ENCODE data around the gene ME3.

Gene ME3

GRCh38 chr11:86617502-86617901 is 54.9 kb downstream of the ME3 start:
- DNase-seq, result no peak

GRCh38 chr11:86615487-86615886 is 56.9 kb downstream of the ME3 start:
- no peak for DNase-seq

- no peak for DNase-seq
These were observed 61.7 kb downstream of the ME3 start for GRCh38 chr11:86610559-86611341.

GRCh38 chr11:86608251-86608799 is 64.1 kb downstream of the ME3 start:
- peak; percentile 11 for DNase-seq

- no peak for DNase-seq
These were observed 65.5 kb downstream of the ME3 start for GRCh38 chr11:86606836-86607481.

- DNase-seq, result no peak
These were observed 66.1 kb downstream of the ME3 start for GRCh38 chr11:86606270-86606835.

GRCh38 chr11:86596861-86597586 is 75.4 kb downstream of the ME3 start:
- no peak for DNase-seq

- no peak for DNase-seq
These were observed 76.5 kb downstream of the ME3 start for GRCh38 chr11:86595955-86596354.

- DNase-seq, result no peak
These were observed 77.0 kb downstream of the ME3 start for GRCh38 chr11:86595451-86595850.

GRCh38 chr11:86594746-86595145 is 77.7 kb downstream of the ME3 start:
- DNase-seq, result no peak

GRCh38 chr11:86593833-86594232 is 78.6 kb downstream of the ME3 start:
- no peak for DNase-seq

GRCh38 chr11:86592659-86593451 is 79.6 kb downstream of the ME3 start:
- peak; percentile 80 for DNase-seq

- DNase-seq, result no peak
These were observed 80.3 kb downstream of the ME3 start for GRCh38 chr11:86592047-86592591.

GRCh38 chr11:86591631-86592030 is 80.8 kb downstream of the ME3 start:
- DNase-seq, result no peak

GRCh38 chr11:86589856-86590589 is 82.4 kb downstream of the ME3 start:
- no peak for DNase-seq

- DNase-seq, result no peak
These were observed 83.2 kb downstream of the ME3 start for GRCh38 chr11:86589204-86589603.

GRCh38 chr11:86588566-86589090 is 83.8 kb downstream of the ME3 start:
- DNase-seq, result no peak

GRCh38 chr11:86587264-86588193 is 84.9 kb downstream of the ME3 start:
- no peak for DNase-seq

- no peak for DNase-seq
These were observed 86.1 kb downstream of the ME3 start for GRCh38 chr11:86586307-86586706.

GRCh38 chr11:86582898-86583297 is 89.5 kb downstream of the ME3 start:
- no peak for DNase-seq

Data from CD4-positive, alpha-beta T cell treated with Interleukin-17A for 4 hours (primary cell).